NCI-H1417 treated with DMSO at 0.1 percent for 48 hours (cell line): ENCODE results near the gene FOXF2.

Source experiments
- DNase-seq: peaks from one replicate; lab custom pipeline; 2025; lab: John Stamatoyannopoulos, UW

The FOXF2 gene

GRCh38 chr6:1407499-1407990 is 18.2 kb downstream of the FOXF2 start:
- DNase-seq: no peak

GRCh38 chr6:1409774-1410465 is 20.5 kb downstream of the FOXF2 start:
- DNase-seq: no peak

GRCh38 chr6:1412901-1413300 is 23.5 kb downstream of the FOXF2 start:
- DNase-seq: no peak

GRCh38 chr6:1415416-1416063 is 26.2 kb downstream of the FOXF2 start:
- DNase-seq: no peak

- DNase-seq: no peak
Measured at GRCh38 chr6:1416191-1416760, 26.9 kb downstream of the FOXF2 start.

- DNase-seq: no peak
Measured at GRCh38 chr6:1416820-1417219, 27.4 kb downstream of the FOXF2 start.

- DNase-seq: no peak
Measured at GRCh38 chr6:1417718-1418117, 28.3 kb downstream of the FOXF2 start.

- DNase-seq: no peak
Measured at GRCh38 chr6:1418471-1419191, 29.3 kb downstream of the FOXF2 start.

GRCh38 chr6:1420382-1420781 is 31.0 kb downstream of the FOXF2 start:
- DNase-seq: no peak

- DNase-seq: no peak
Measured at GRCh38 chr6:1422290-1422689, 32.9 kb downstream of the FOXF2 start.

- DNase-seq: no peak
Measured at GRCh38 chr6:1423578-1423977, 34.2 kb downstream of the FOXF2 start.

GRCh38 chr6:1424306-1424927 is 35.0 kb downstream of the FOXF2 start:
- no peak for DNase-seq

GRCh38 chr6:1426416-1426815 is 37.0 kb downstream of the FOXF2 start:
- DNase-seq: no peak

GRCh38 chr6:1435806-1436205 is 46.4 kb downstream of the FOXF2 start:
- DNase-seq: no peak

GRCh38 chr6:1436334-1437306 is 47.2 kb downstream of the FOXF2 start:
- no peak for DNase-seq

- no peak for DNase-seq
Measured at GRCh38 chr6:1437553-1438406, 48.4 kb downstream of the FOXF2 start.

GRCh38 chr6:1438471-1438881 is 49.1 kb downstream of the FOXF2 start:
- no peak for DNase-seq

- DNase-seq: no peak
Measured at GRCh38 chr6:1439349-1439748, 50.0 kb downstream of the FOXF2 start.

GRCh38 chr6:1442929-1443328 is 53.6 kb downstream of the FOXF2 start:
- no peak for DNase-seq
